OCI-LY1 (cell line): Measurements from ENCODE around the gene PLCB4.

Experiments
- EZH2 ChIP-seq: fragments of 200-600 bp; sonication (generic), shearing (Covaris generic); IDR thresholded peaks from 2 replicates; pipeline ENCODE4 v1.8.0; 2017; ENCODE audit warnings: borderline replicate concordance, mixed run types, mild to moderate bottlenecking, antibody characterized with exemption, low read length, moderate library complexity, mixed read lengths
- TF ChIP-seq, protein P1 (sequence below): fragments of 200-600 bp; sonication (generic), shearing (Covaris generic); IDR thresholded peaks from 2 replicates; pipeline ENCODE4 v1.5.1; 2017; ENCODE audit warnings: mild to moderate bottlenecking, antibody characterized with exemption, low read length, moderate library complexity, mixed read lengths

DNA sequence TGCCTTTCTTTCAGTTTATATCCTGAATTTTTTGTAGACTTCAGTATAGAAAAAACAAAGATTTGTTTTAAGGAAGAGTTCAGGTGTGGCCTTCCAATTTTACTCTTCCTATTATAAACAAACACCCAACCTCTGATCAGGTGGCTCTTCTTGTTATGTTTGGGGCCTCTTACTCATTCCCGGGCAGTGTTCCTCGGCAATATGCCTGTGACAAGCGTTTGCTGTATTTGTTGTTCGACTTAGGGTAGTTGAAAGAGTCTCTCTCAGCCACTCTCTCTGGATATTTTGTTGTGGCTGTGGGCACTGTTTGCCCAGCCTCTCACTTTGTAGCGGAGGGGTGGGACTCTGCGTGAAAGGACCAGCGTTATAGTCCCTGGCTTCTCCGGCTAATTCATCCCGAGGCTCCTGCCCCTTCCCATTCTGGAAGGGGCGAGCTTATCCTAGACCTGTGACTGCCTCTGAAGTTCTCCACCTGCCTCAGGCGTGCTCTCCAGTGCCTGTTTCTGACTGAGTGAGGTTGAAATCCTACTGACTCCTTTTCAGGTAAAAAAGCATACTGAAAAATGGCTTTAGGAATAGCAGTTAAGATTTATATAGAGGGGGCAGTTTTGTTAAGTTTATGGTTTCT, 97.4 kb downstream of the PLCB4 start:
- TF ChIP-seq, protein P1, sequence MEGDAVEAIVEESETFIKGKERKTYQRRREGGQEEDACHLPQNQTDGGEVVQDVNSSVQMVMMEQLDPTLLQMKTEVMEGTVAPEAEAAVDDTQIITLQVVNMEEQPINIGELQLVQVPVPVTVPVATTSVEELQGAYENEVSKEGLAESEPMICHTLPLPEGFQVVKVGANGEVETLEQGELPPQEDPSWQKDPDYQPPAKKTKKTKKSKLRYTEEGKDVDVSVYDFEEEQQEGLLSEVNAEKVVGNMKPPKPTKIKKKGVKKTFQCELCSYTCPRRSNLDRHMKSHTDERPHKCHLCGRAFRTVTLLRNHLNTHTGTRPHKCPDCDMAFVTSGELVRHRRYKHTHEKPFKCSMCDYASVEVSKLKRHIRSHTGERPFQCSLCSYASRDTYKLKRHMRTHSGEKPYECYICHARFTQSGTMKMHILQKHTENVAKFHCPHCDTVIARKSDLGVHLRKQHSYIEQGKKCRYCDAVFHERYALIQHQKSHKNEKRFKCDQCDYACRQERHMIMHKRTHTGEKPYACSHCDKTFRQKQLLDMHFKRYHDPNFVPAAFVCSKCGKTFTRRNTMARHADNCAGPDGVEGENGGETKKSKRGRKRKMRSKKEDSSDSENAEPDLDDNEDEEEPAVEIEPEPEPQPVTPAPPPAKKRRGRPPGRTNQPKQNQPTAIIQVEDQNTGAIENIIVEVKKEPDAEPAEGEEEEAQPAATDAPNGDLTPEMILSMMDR, result no peak
- no peak for TF ChIP-seq EZH2
